ENCODE data around the gene ABCB8. TPM values are rescaled to one million over a fixed set of nuclear protein-coding genes. Genes with fewer than 3 reads are reported as not detected.
A peak's percentile ranks its signal among the peaks of the same experiment; 100 is the strongest.

ABCB8 gene
- total and polyA plus RNA-seq, 9 of the 15 experiments (the other 6 are each of a cell fraction or from before 2014, with no cell fraction given): 7.6 to 106 (median 36.3) TPM

GRCh38 chr7:151028131-151028947 is at the start of gene ABCB8 (continued):
- TF ChIP-seq ZNF655 (CRISPR knock-in tag; IDR thresholded peaks at IDR 0.05) (no peak), RREB1 (CRISPR knock-in tag; IDR thresholded peaks at IDR 0.05) (0 out of 2 replicates have a peak, but pooled peaks have one; percentile 58), ZNF561 (CRISPR knock-in tag; conservative IDR thresholded peaks at IDR 0.05) (no peak), CBX5 (IDR thresholded peaks at IDR 0.05; ENCODE audit: borderline replicate concordance, low read depth) (no peak), CBFA2T3 (IDR thresholded peaks at IDR 0.05) (0 out of 2 replicates have a peak, but pooled peaks have one; percentile 16), HDAC6 (IDR thresholded peaks at IDR 0.05; ENCODE audit: low read depth, low read length) (no peak), PRPF4 (IDR thresholded peaks at IDR 0.05; ENCODE audit: insufficient read depth, low read depth, low read length, poor library complexity, severe bottlenecking) (no peak), ZNF12 (CRISPR knock-in tag; IDR thresholded peaks at IDR 0.05) (no peak), ARID3B (CRISPR knock-in tag; IDR thresholded peaks at IDR 0.05; ENCODE audit: borderline replicate concordance) (0 out of 2 replicates have a peak, but pooled peaks have one; percentile 57), ZBTB43 (CRISPR knock-in tag; IDR thresholded peaks at IDR 0.05) (no peak), AFF4 (CRISPR knock-in tag; IDR thresholded peaks at IDR 0.05) (0 out of 2 replicates have a peak, but pooled peaks have one; percentile 67), ZEB2 (IDR thresholded peaks at IDR 0.05) (0 out of 2 replicates have a peak, but pooled peaks have one; percentile 11)

Measured in K562 (cell line).